ENCODE data around the gene EHD2. TPM values are rescaled to one million over a fixed set of nuclear protein-coding genes. Genes with fewer than 3 reads are reported as not detected.
A peak's percentile ranks its signal among the peaks of the same experiment; 100 is the strongest.
"Not testable (repeated sequence)": the region's sequence is repeated elsewhere in the genome, so short reads cannot be mapped to it uniquely, and the experiment has no call there.

Gene EHD2
- total and polyA plus RNA-seq, 12 donors = 5.8 to 170 (median 102) TPM

- intact Hi-C loops (cut with DNase I) = loop anchor here in 1 of 2 donors (10.0 kb wide), 1 partner anchor 173 kb away; no protein-coding TSS in a partner anchor
- TF ChIP-seq POLR2A (IDR thresholded peaks at IDR 0.05) (no peak), CTCF (IDR thresholded peaks at IDR 0.05) (peak; percentile 67 to 89 (median 82))
Observed at GRCh38 chr19:47707135-47707925, 5.9 kb upstream of the EHD2 start.

DNA sequence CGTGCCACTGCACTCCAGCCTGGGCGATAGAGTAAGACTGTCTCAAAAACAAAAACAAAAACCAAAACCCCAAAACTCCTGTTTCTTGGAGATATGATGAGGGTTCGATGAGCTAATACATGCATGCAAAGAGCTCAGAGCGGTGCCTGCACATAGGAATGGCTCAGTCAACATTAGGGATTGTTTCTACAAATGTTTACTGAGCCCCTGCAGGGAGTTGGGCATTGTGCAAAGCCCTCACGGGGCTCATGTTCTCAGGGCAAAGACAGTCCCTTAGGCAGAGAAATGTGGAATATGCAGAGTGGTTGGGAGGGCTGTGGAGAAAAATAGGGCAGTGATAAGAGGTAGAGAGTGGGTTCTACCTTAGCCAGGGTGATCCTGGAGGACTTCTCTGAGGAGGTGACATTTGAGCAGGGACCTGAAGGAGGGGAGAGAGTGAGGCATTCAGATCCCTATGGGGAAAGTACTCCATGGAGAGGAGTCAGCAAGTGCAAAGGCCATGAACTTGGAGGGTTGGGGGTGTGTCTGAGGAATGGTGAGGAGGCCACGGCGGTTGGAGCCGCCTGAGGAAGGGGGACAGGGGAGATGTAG is 1.5 kb upstream of the EHD2 start:
- TF ChIP-seq POLR2A (IDR thresholded peaks at IDR 0.05) (no peak), CTCF (IDR thresholded peaks at IDR 0.05) (no peak)
- H3K36me3 ChIP-seq (replicated peaks in 1 of 2) = peaks cover 0 to 2% of the 10 kb centered on the region in 2 donors
- 73 to 82% (median 79%) methylated on average over 8 of the region's 8 CpGs for WGBS, 4 donors
- DNase-seq = no peak
- no peak overlapping the region for H3K4me3 ChIP-seq
- peaks cover 10 to 16% of the 10 kb centered on the region in 2 donors for H3K4me1 ChIP-seq (replicated peaks in 1 of 2)
- no peak overlapping the region for H3K27ac ChIP-seq
- H3K9me3 ChIP-seq (replicated peaks in 1 of 3) = no peaks in the 10 kb centered on the region
- no peaks in the 10 kb centered on the region for H3K27me3 ChIP-seq
- intact Hi-C loops (cut with DNase I) = loop anchor here in 1 of 2 donors (2.0 to 5.0 kb wide), 2 partner anchors 31 to 76 kb away; no protein-coding TSS in a partner anchor

More at GRCh38 chr19:47707135-47707925, 5.9 kb upstream of the EHD2 start:
- Histone ChIP-seq H3K27ac (no peak overlapping the region), H3K4me1 (replicated peaks in 1 of 2) (no peaks in the 10 kb centered on the region), H3K27me3 (no peaks in the 10 kb centered on the region), H3K36me3 (replicated peaks in 1 of 2) (peaks cover 0 to 4% of the 10 kb centered on the region in 2 donors), H3K4me3 (no peak overlapping the region), H3K9me3 (replicated peaks in 1 of 3) (no peaks in the 10 kb centered on the region)
- peak; percentile 71 to 89 (median 81) for DNase-seq
- 19 to 21% (median 19%) methylated on average over 22 of the region's 22 CpGs for WGBS, 4 donors

- 87 to 97% (median 91%) methylated on average over 4 of the region's 4 CpGs for WGBS, 4 donors
- H3K4me3 ChIP-seq = peak overlapping the region in 1 of 4 donors; percentile 75
- H3K27me3 ChIP-seq = no peaks in the 10 kb centered on the region
- peaks cover 25 to 30% of the 10 kb centered on the region in 2 donors for H3K4me1 ChIP-seq (replicated peaks in 1 of 2)
- TF ChIP-seq POLR2A (IDR thresholded peaks at IDR 0.05) (no peak), CTCF (IDR thresholded peaks at IDR 0.05) (no peak)
- peaks cover 0 to 11% of the 10 kb centered on the region in 2 donors for H3K36me3 ChIP-seq (replicated peaks in 1 of 2)
- no peak overlapping the region for H3K27ac ChIP-seq
- no peak for DNase-seq
- intact Hi-C loops (cut with DNase I) = loop anchor here in 1 of 2 donors (5.0 kb wide), 1 partner anchor 73 kb away; no protein-coding TSS in a partner anchor
- H3K9me3 ChIP-seq (replicated peaks in 1 of 3) = no peaks in the 10 kb centered on the region
Observed at GRCh38 chr19:47714339-47714738, 1.1 kb downstream of the EHD2 start.

- H3K27ac ChIP-seq; H3K27me3 ChIP-seq; DNase-seq; H3K9me3 ChIP-seq (replicated peaks in 1 of 3): not testable (repeated sequence)
- Histone ChIP-seq H3K4me1 (replicated peaks in 1 of 2) (peaks cover 30 to 35% of the 10 kb centered on the region in 2 donors), H3K36me3 (replicated peaks in 1 of 2) (peaks cover 0 to 11% of the 10 kb centered on the region in 2 donors), H3K4me3 (peak overlapping the region in 1 of 4 donors; percentile 75)
- intact Hi-C loops (cut with DNase I) = loop anchor here in 1 of 2 donors (5.0 kb wide), 1 partner anchor 72 kb away; no protein-coding TSS in a partner anchor
Observed at GRCh38 chr19:47714855-47715254, 1.6 kb downstream of the EHD2 start.
